Karpas-422 (cell line): Measurements from ENCODE around the gene HS6ST3. TPM values are rescaled to one million over a fixed set of nuclear protein-coding genes. Genes with fewer than 3 reads are reported as not detected.

ENCODE experiments used
- DNase-seq: peaks from one replicate; pipeline ENCODE4 v3.0.0-alpha.2; 2015
- H2AFZ ChIP-seq: fragments of 200-600 bp; sonication (generic); 2 replicates; pipeline ENCODE4 v1.6.1; 2014; ENCODE audit warnings: antibody characterized with exemption, low read length, mixed read lengths
- H3K27ac ChIP-seq: fragments of 200-600 bp; sonication (generic); 2 replicates; pipeline ENCODE4 v1.5.1; 2014; ENCODE audit warnings: mild to moderate bottlenecking, low read length, moderate library complexity
- H3K27me3 ChIP-seq: fragments of 200-600 bp; sonication (generic); 2 replicates; pipeline ENCODE4 v1.6.1; 2014; ENCODE audit warnings: low read length, mixed read lengths
- H3K36me3 ChIP-seq: fragments of 200-600 bp; sonication (generic); 2 replicates; pipeline ENCODE4 v1.6.1; 2014; ENCODE audit warnings: low read length, mixed read lengths; ENCODE audit not compliant: insufficient read depth
- H3K4me1 ChIP-seq: fragments of 200-600 bp; sonication (generic); 2 replicates; pipeline ENCODE4 v1.6.1; 2014; ENCODE audit warnings: mild to moderate bottlenecking, low read length, mixed read lengths
- H3K4me2 ChIP-seq: fragments of 200-600 bp; sonication (generic); 2 replicates; pipeline ENCODE4 v1.6.1; 2014; ENCODE audit warnings: low read length, low read depth, mild to moderate bottlenecking; ENCODE audit not compliant: poor library complexity, severe bottlenecking
- H3K4me3 ChIP-seq: fragments of 200-600 bp; sonication (generic); 2 replicates; pipeline ENCODE4 v1.5.1; 2014; ENCODE audit warnings: mild to moderate bottlenecking, antibody characterized with exemption, low read length, mixed read lengths
- H3K79me2 ChIP-seq: fragments of 200-600 bp; sonication (generic); 2 replicates; pipeline ENCODE4 v1.6.1; 2014; ENCODE audit warnings: mild to moderate bottlenecking, low read length, mixed read lengths
- H3K9ac ChIP-seq: fragments of 200-600 bp; sonication (generic); 2 replicates; pipeline ENCODE4 v1.6.0; 2014; ENCODE audit warnings: low read length
- H3K9me2 ChIP-seq: fragments of 200-600 bp; sonication (generic), shearing (Covaris generic); replicated peaks from 2 replicates; pipeline ENCODE4 v1.6.0; 2014; ENCODE audit warnings: mild to moderate bottlenecking, low read length, moderate library complexity; ENCODE audit not compliant: insufficient read depth
- H3K9me3 ChIP-seq: fragments of 300-700, 200-600 bp; sonication (generic); 2 replicates; pipeline ENCODE4 v1.6.1; 2014; ENCODE audit warnings: low read length, mixed read lengths
- H4K20me1 ChIP-seq: fragments of 200-600 bp; sonication (generic); 2 replicates; pipeline ENCODE4 v1.6.1; 2014; ENCODE audit warnings: mild to moderate bottlenecking, antibody characterized with exemption, low read length, low read depth; ENCODE audit not compliant: insufficient read depth
- total RNA-seq: library from RNA; depleted of rRNA; stranded (reverse); fragments of >200 nt; shearing (Covaris generic); gene quantifications from 2 replicates; pipeline ENCODE4 v1.2.3, GENCODE V29; 2014; ENCODE audit warnings: low replicate concordance

The HS6ST3 gene
- total RNA-seq, 1 experiment from 2014 or later: not detected

GRCh38 chr13:96161141-96161540, 71.2 kb downstream of the HS6ST3 start:
- Histone ChIP-seq H3K9me2 (no peaks in the 10 kb centered on the region), H3K9ac (no peak overlapping the region), H4K20me1 (no peaks in the 10 kb centered on the region), H2AFZ (no peak overlapping the region), H3K9me3 (no peaks in the 10 kb centered on the region), H3K4me2 (no peak overlapping the region), H3K27me3 (no peaks in the 10 kb centered on the region), H3K79me2 (no peaks in the 10 kb centered on the region), H3K4me3 (no peak overlapping the region), H3K27ac (no peak overlapping the region), H3K4me1 (no peaks in the 10 kb centered on the region), H3K36me3 (no peaks in the 10 kb centered on the region)
- no peak for DNase-seq

- H3K79me2 ChIP-seq: no peaks in the 10 kb centered on the region
- no peaks in the 10 kb centered on the region for H3K27me3 ChIP-seq
- H2AFZ ChIP-seq: no peak overlapping the region
- DNase-seq: no peak
- no peak overlapping the region for H3K9ac ChIP-seq
- no peak overlapping the region for H3K4me2 ChIP-seq
- no peaks in the 10 kb centered on the region for H3K36me3 ChIP-seq
- H3K27ac ChIP-seq: no peak overlapping the region
- H3K4me3 ChIP-seq: no peak overlapping the region
- H4K20me1 ChIP-seq: no peaks in the 10 kb centered on the region
- no peaks in the 10 kb centered on the region for H3K4me1 ChIP-seq
- H3K9me3 ChIP-seq: no peaks in the 10 kb centered on the region
- no peaks in the 10 kb centered on the region for H3K9me2 ChIP-seq
Observed at GRCh38 chr13:96165840-96166239, 75.9 kb downstream of the HS6ST3 start.

GRCh38 chr13:96172066-96172465, 82.2 kb downstream of the HS6ST3 start:
- H3K79me2 ChIP-seq: no peaks in the 10 kb centered on the region
- H3K9me3 ChIP-seq: no peaks in the 10 kb centered on the region
- H3K4me1 ChIP-seq: no peaks in the 10 kb centered on the region
- H3K36me3 ChIP-seq: no peaks in the 10 kb centered on the region
- H3K27ac ChIP-seq: no peak overlapping the region
- no peaks in the 10 kb centered on the region for H4K20me1 ChIP-seq
- H3K27me3 ChIP-seq: no peaks in the 10 kb centered on the region
- no peak overlapping the region for H3K4me2 ChIP-seq
- no peak overlapping the region for H3K4me3 ChIP-seq
- H3K9me2 ChIP-seq: no peaks in the 10 kb centered on the region
- no peak overlapping the region for H2AFZ ChIP-seq
- no peak overlapping the region for H3K9ac ChIP-seq
- DNase-seq: no peak

- Histone ChIP-seq H3K27ac (no peak overlapping the region), H3K4me3 (no peak overlapping the region), H3K27me3 (no peaks in the 10 kb centered on the region), H3K4me1 (no peaks in the 10 kb centered on the region), H3K9ac (no peak overlapping the region), H3K36me3 (no peaks in the 10 kb centered on the region), H3K79me2 (no peaks in the 10 kb centered on the region), H2AFZ (no peak overlapping the region), H3K9me2 (no peaks in the 10 kb centered on the region), H4K20me1 (no peaks in the 10 kb centered on the region), H3K9me3 (no peaks in the 10 kb centered on the region), H3K4me2 (no peak overlapping the region)
- DNase-seq: no peak
Observed at GRCh38 chr13:96178759-96179158, 88.9 kb downstream of the HS6ST3 start.

GRCh38 chr13:96179309-96179708, 89.4 kb downstream of the HS6ST3 start:
- Histone ChIP-seq H3K4me3 (no peak overlapping the region), H3K4me1 (no peaks in the 10 kb centered on the region), H3K9ac (no peak overlapping the region), H3K9me3 (no peaks in the 10 kb centered on the region), H3K27me3 (no peaks in the 10 kb centered on the region), H4K20me1 (no peaks in the 10 kb centered on the region), H3K9me2 (no peaks in the 10 kb centered on the region), H2AFZ (no peak overlapping the region), H3K27ac (no peak overlapping the region), H3K79me2 (no peaks in the 10 kb centered on the region), H3K4me2 (no peak overlapping the region), H3K36me3 (no peaks in the 10 kb centered on the region)
- no peak for DNase-seq

- Histone ChIP-seq H3K4me1 (no peaks in the 10 kb centered on the region), H3K4me3 (no peak overlapping the region), H3K36me3 (no peaks in the 10 kb centered on the region), H3K79me2 (no peaks in the 10 kb centered on the region), H3K27me3 (no peaks in the 10 kb centered on the region), H3K9ac (no peak overlapping the region), H4K20me1 (no peaks in the 10 kb centered on the region), H2AFZ (no peak overlapping the region), H3K27ac (no peak overlapping the region), H3K4me2 (no peak overlapping the region), H3K9me3 (no peaks in the 10 kb centered on the region), H3K9me2 (no peaks in the 10 kb centered on the region)
- no peak for DNase-seq
Observed at GRCh38 chr13:96181911-96182310, 92.0 kb downstream of the HS6ST3 start.

- no peaks in the 10 kb centered on the region for H3K9me3 ChIP-seq
- H2AFZ ChIP-seq: no peak overlapping the region
- no peaks in the 10 kb centered on the region for H3K9me2 ChIP-seq
- no peak overlapping the region for H3K27ac ChIP-seq
- no peak overlapping the region for H3K4me3 ChIP-seq
- H3K79me2 ChIP-seq: no peaks in the 10 kb centered on the region
- H4K20me1 ChIP-seq: no peaks in the 10 kb centered on the region
- no peaks in the 10 kb centered on the region for H3K27me3 ChIP-seq
- H3K4me1 ChIP-seq: no peaks in the 10 kb centered on the region
- H3K9ac ChIP-seq: no peak overlapping the region
- no peaks in the 10 kb centered on the region for H3K36me3 ChIP-seq
- no peak for DNase-seq
- H3K4me2 ChIP-seq: no peak overlapping the region
Observed at GRCh38 chr13:96185818-96186217, 95.9 kb downstream of the HS6ST3 start.

GRCh38 chr13:96191367-96191766, 101.5 kb downstream of the HS6ST3 start:
- Histone ChIP-seq H3K27ac (no peak overlapping the region), H3K36me3 (no peaks in the 10 kb centered on the region), H4K20me1 (no peaks in the 10 kb centered on the region), H3K27me3 (no peaks in the 10 kb centered on the region), H3K9me3 (no peaks in the 10 kb centered on the region), H3K4me2 (no peak overlapping the region), H3K4me3 (no peak overlapping the region), H3K4me1 (no peaks in the 10 kb centered on the region), H3K9me2 (no peaks in the 10 kb centered on the region), H2AFZ (no peak overlapping the region), H3K9ac (no peak overlapping the region), H3K79me2 (no peaks in the 10 kb centered on the region)
- no peak for DNase-seq

- no peaks in the 10 kb centered on the region for H3K9me3 ChIP-seq
- H3K9ac ChIP-seq: no peak overlapping the region
- H3K9me2 ChIP-seq: no peaks in the 10 kb centered on the region
- no peak for DNase-seq
- H3K4me2 ChIP-seq: no peak overlapping the region
- no peaks in the 10 kb centered on the region for H3K79me2 ChIP-seq
- H2AFZ ChIP-seq: no peak overlapping the region
- no peaks in the 10 kb centered on the region for H4K20me1 ChIP-seq
- H3K4me1 ChIP-seq: no peaks in the 10 kb centered on the region
- no peaks in the 10 kb centered on the region for H3K27me3 ChIP-seq
- no peak overlapping the region for H3K4me3 ChIP-seq
- no peaks in the 10 kb centered on the region for H3K36me3 ChIP-seq
- H3K27ac ChIP-seq: no peak overlapping the region
Observed at GRCh38 chr13:96193728-96194310, 103.9 kb downstream of the HS6ST3 start.
